Psoas muscle (tissue), 8 donors: ENCODE results near the gene TBC1D2B. TPM values are rescaled to one million over a fixed set of nuclear protein-coding genes. Genes with fewer than 3 reads are reported as not detected.
"Not testable (repeated sequence)": the region's sequence is repeated elsewhere in the genome, so short reads cannot be mapped to it uniquely, and the experiment has no call there.

ENCODE experiments used
- ATAC-seq, 4 donors: fragments of 200-7000 bp; cut with Tn5 transposase; one replicate each; pipeline ENCODE4 v1.9.1; 2020; ENCODE audit warnings: moderate library complexity in 3 of 4, mild to moderate bottlenecking in 2 of 4
- DNase-seq, 2 donors: peaks; one replicate each; pipeline ENCODE4 v3.0.0-alpha.2; 2020
- H3K27ac ChIP-seq: fragments of 200-600 bp; one replicate; pipeline ENCODE4 v1.8.0; 2022
- H3K27me3 ChIP-seq, 3 donors: fragments of 200-600 bp in 1 of 3; one replicate each; pipeline versions ENCODE4 v1.6.1 to v1.8.0; 2013 to 2022; ENCODE audit warnings: low read length in 2 of 3, mild to moderate bottlenecking in 2 of 3, moderate library complexity in 1 of 3; ENCODE audit not compliant: insufficient read depth in 3 of 3
- H3K36me3 ChIP-seq, 2 donors: fragments of 200-600 bp in 1 of 2; one replicate each; pipeline versions ENCODE4 v1.6.1 to v1.8.0; 2013 to 2022; ENCODE audit warnings: low read depth in 1 of 2, mild to moderate bottlenecking in 1 of 2, moderate library complexity in 1 of 2; ENCODE audit not compliant: insufficient read depth in 1 of 2
- H3K4me1 ChIP-seq: fragments of 200-600 bp; one replicate; pipeline ENCODE4 v1.8.0; 2022
- H3K4me3 ChIP-seq: fragments of 200-600 bp; one replicate; pipeline ENCODE4 v1.8.0; 2022; ENCODE audit warnings: mild to moderate bottlenecking
- H3K9me3 ChIP-seq: fragments of 200-600 bp; one replicate; pipeline ENCODE4 v1.8.0; 2022
- WGBS, 3 donors: extraction: QIAGEN DNeasy Blood & Tissue Kit; methylation state at CpG; one replicate each; pipeline versions ENCODE4 v1.1.6 to v1.1.7; 2013; 5-methylcytosine and 5-hydroxymethylcytosine counted together
- intact Hi-C, 2 donors: fragments of 100-400 bp; cut with DNase I; formaldehyde crosslinking; loops; one replicate each; pipeline versions ENCODE4 v1.11.0 to v1.14.2; 2022
- polyA plus RNA-seq, 3 donors: library from polyadenylated mRNA; stranded (reverse); fragments of 200-250 nt; gene quantifications; one replicate each; pipeline ENCODE4 v1.2.3, GENCODE V29; 2013
- total RNA-seq, 4 donors: library from RNA; stranded (reverse); fragmentation: NEBNext Ultra II Directional in 2 of 4; extraction: Animal tissue kit (Norgen Biotek cat#: 25700) in 2 of 4; gene quantifications; one replicate each; pipeline versions ENCODE4 v1.2.1 to v1.2.4, GENCODE V29; 2021 to 2023
- TF ChIP-seq, protein P1 (sequence below): fragments of 200-600 bp; IDR thresholded peaks from one replicate; pipeline ENCODE4 v1.8.0; 2022; ENCODE audit warnings: antibody characterized with exemption
- donor health status: healthy with polysubstance abuse.
- donor health status: DM: no; HTN: no; CAD: no; lungs with moderate emphysema.
- donor health status: Bipolar disorder and iron deficiency.
- donor health status: healthy.
- donor health status: DM: yes; HTN: yes; CAD: no.
- donor health status: DM: no; HTN: no; CAD: no.
- donor health status: DM: no; HTN: no; CAD: no.
- donor health status: DM: yes; HTN: yes; CAD: no.

The TBC1D2B gene
- total and polyA plus RNA-seq, 7 donors, result 2.8 to 11.8 (median 6.8) TPM

DNA sequence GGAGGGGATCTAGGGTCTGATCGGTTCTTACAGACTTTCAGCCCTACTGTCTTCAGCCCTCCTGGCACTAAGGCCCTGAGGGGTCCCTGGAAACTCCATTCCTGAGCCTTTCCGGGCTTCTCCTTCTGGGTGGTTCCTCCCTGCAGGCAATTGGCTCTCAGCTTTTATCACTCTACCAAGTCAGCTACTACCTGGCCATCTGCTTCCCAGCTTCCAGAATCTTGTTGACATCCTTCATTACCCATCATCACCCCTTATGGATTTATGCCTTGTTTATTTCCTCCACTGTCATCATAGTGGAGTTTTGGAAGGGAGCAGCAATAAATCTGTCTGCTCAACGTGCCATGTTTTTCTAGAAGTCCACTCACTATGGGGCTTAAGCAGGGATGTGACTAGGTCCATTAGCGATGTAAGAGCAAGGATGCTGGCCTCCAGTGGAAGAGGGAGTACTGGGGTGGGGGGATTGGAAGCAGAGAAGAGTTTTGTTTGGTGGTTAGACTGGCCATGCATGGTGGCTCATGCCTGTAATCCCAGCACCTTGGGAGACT is 106.6 kb downstream of the TBC1D2B start:
- 59 to 66% (median 62%) methylated on average over 3 to 4 of the region's 4 CpGs for WGBS, 3 donors
- DNase-seq, H3K4me3 ChIP-seq, H3K27me3 ChIP-seq, H3K27ac ChIP-seq, intact Hi-C loops, H3K4me1 ChIP-seq, H3K36me3 ChIP-seq, H3K9me3 ChIP-seq: not testable (repeated sequence)
- ATAC-seq, result peak in 1 of 4 donors; percentile 58

DNA sequence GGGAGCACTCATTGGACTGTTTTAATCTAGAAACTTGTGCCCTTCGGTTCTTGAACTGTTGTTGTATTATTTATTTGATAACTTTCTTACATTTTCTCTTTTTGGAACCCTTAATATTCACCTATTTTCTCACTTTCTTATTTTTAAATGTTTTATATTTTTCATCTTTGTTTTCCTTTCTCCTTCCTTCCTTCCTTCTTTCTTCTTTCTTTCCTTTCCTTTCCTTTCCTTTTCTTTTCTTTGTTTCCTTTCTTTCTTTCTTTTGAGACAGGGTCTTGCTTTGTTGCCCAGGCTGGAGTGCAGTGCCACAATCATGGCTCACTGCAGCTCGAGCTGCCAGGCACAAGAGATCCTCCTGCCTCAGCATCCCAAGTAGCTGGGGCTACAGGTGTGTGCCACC is 108.5 kb downstream of the TBC1D2B start:
- Histone ChIP-seq H3K4me3 (no peak overlapping the region), H3K36me3 (no peaks in the 10 kb centered on the region), H3K27me3 (no peaks in the 10 kb centered on the region), H3K9me3 (no peaks in the 10 kb centered on the region), H3K4me1 (peaks cover 4% of the 10 kb centered on the region), H3K27ac (no peak overlapping the region)
- DNase-seq, result no peak
- no peak for ATAC-seq
- intact Hi-C loops, result loop anchor here (5.0 to 10.0 kb wide), 2 partner anchors 33 to 276 kb away; no protein-coding TSS in a partner anchor
- TF ChIP-seq, protein P1, sequence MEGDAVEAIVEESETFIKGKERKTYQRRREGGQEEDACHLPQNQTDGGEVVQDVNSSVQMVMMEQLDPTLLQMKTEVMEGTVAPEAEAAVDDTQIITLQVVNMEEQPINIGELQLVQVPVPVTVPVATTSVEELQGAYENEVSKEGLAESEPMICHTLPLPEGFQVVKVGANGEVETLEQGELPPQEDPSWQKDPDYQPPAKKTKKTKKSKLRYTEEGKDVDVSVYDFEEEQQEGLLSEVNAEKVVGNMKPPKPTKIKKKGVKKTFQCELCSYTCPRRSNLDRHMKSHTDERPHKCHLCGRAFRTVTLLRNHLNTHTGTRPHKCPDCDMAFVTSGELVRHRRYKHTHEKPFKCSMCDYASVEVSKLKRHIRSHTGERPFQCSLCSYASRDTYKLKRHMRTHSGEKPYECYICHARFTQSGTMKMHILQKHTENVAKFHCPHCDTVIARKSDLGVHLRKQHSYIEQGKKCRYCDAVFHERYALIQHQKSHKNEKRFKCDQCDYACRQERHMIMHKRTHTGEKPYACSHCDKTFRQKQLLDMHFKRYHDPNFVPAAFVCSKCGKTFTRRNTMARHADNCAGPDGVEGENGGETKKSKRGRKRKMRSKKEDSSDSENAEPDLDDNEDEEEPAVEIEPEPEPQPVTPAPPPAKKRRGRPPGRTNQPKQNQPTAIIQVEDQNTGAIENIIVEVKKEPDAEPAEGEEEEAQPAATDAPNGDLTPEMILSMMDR, result no peak
- WGBS, 3 donors, result 93 to 99% (median 97%) methylated on average over 2 of the region's 2 CpGs

DNA sequence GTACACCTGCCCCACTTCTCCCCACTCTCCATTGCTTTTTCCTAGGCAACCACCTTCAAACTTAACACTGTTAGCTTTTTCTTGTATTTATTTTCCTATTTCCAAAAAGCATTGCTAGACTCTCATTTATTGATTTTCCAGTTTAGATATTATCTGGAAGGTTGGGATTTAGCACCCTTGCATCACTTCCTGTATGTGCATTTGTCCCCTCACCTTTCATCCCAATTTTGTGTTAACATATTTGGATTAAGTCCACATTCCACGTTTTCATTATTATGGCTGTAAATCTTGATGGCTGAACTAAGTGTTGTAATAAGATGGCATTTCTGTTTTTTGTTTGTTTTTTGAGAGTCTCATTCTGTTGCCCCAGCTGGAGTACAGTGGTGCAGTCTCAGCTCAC is 109.7 kb downstream of the TBC1D2B start:
- DNase-seq, result no peak
- no peaks in the 10 kb centered on the region for H3K4me1 ChIP-seq
- H3K27ac ChIP-seq, result no peak overlapping the region
- no peak for ATAC-seq
- no peak overlapping the region for H3K4me3 ChIP-seq
- intact Hi-C loops, result loop anchor here (2.0 to 10.0 kb wide), 4 partner anchors 35 to 277 kb away; no protein-coding TSS in a partner anchor
- H3K36me3 ChIP-seq, result no peaks in the 10 kb centered on the region
- 45 to 78% (median 59%) methylated on average over 1 of the region's 1 CpG for WGBS, 3 donors
- no peaks in the 10 kb centered on the region for H3K9me3 ChIP-seq
- TF ChIP-seq, protein P1, result no peak
- no peaks in the 10 kb centered on the region for H3K27me3 ChIP-seq

DNA sequence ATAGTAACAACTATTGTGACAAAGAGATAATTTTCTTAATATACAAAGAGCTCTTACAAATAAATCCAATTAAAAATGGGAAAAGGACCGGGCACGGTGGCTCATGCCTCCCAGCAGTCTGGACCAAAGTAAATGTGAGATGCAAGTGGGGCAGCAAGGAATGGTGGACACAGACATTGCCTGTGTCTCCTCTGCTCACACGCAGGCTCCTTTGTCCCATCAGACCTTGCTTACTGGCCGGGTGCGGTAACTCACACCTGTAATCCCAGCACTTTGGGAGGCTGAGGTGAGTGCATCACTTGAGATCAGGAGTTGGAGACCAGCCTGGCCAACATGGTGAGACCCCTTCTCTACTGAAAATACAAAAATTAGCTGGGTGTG is 110.3 kb downstream of the TBC1D2B start:
- H3K9me3 ChIP-seq, H3K27ac ChIP-seq, H3K27me3 ChIP-seq, H3K4me1 ChIP-seq, DNase-seq, H3K36me3 ChIP-seq, H3K4me3 ChIP-seq: not testable (repeated sequence)
- intact Hi-C loops, result loop anchor here (2.0 to 10.0 kb wide), 4 partner anchors 35 to 278 kb away; no protein-coding TSS in a partner anchor
- ATAC-seq, result peak in 1 of 4 donors; percentile 32
- WGBS, 3 donors, result 62 to 73% (median 64%) methylated on average over 5 of the region's 5 CpGs

DNA sequence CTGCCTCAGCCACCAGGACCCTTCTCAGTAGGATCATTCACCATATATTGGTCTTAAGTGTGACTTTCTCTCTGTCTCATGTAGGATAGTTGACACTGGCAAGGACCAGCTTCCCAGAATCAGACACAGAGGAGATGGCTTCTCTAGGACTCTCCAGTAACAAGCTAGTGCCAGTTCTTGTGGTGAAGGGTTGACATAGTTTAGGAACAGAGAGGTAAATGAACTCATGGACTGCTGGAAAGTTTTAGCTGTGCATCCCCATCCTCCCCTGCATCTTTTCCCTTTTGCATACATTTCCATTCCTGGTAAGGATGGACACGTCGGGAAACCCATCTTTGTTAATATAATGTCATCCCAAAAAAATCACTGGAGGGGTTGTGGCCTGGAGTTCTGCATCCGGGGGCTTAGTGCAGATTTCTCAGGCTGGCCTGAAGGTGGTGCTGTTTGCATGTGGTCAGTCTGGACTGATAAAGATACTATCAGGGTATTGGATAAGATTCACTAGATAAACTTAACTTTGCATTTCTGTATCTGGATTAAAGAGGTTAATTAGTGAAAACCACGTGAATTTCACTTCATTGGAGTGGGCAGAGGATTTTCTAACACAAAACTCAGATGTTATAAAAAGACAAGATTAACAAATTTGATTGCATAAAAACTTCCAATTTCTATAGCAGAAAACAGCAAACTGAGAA is 110.8 kb downstream of the TBC1D2B start:
- DNase-seq (peak in 1 of 2 donors; percentile 73), ATAC-seq (peak; percentile 75 to 94 (median 84))
- no peaks in the 10 kb centered on the region for H3K4me1 ChIP-seq
- no peak overlapping the region for H3K27ac ChIP-seq
- TF ChIP-seq, protein P1, result peak; percentile 87
- no peaks in the 10 kb centered on the region for H3K9me3 ChIP-seq
- H3K4me3 ChIP-seq, result no peak overlapping the region
- WGBS, 3 donors, result 1 to 10% (median 2%) methylated on average over 4 of the region's 4 CpGs
- intact Hi-C loops, result loop anchor here (2.0 to 10.0 kb wide), 4 partner anchors 36 to 278 kb away; no protein-coding TSS in a partner anchor
- no peaks in the 10 kb centered on the region for H3K27me3 ChIP-seq
- H3K36me3 ChIP-seq, result no peaks in the 10 kb centered on the region
